H9 (cell line): ENCODE measurements around the gene TMA16. TPM values are rescaled to one million over a fixed set of nuclear protein-coding genes. Genes with fewer than 3 reads are reported as not detected.

Source experiments
- DNase-seq: peaks from one replicate; pipeline ENCODE4 v3.0.0-alpha.2; 2017
- H2AFZ ChIP-seq: one replicate; pipeline ENCODE4 v1.6.1; 2013; ENCODE audit warnings: mild to moderate bottlenecking, low read length, control low read depth, moderate library complexity
- H2AK5ac ChIP-seq: 2 replicates; pipeline ENCODE4 v1.6.1; 2013; ENCODE audit warnings: low read length, control low read depth, mixed read lengths; ENCODE audit not compliant: insufficient read length
- H2BK120ac ChIP-seq: one replicate; pipeline ENCODE4 v1.6.1; 2013; ENCODE audit warnings: low read depth, mild to moderate bottlenecking, low read length, control low read depth, inconsistent platforms; ENCODE audit not compliant: poor library complexity, severe bottlenecking
- H2BK12ac ChIP-seq: 2 replicates; pipeline ENCODE4 v1.6.1; 2013; ENCODE audit warnings: low read length, control low read depth, mixed read lengths, low read depth; ENCODE audit not compliant: insufficient read length
- H2BK15ac ChIP-seq: 2 replicates; pipeline ENCODE4 v1.6.1; 2013; ENCODE audit warnings: low read depth, low read length, control low read depth
- H2BK20ac ChIP-seq: one replicate; pipeline ENCODE4 v1.6.1; 2013; ENCODE audit warnings: low read depth, mild to moderate bottlenecking, low read length, control low read depth, inconsistent platforms; ENCODE audit not compliant: poor library complexity, severe bottlenecking
- H2BK5ac ChIP-seq: 2 replicates; pipeline ENCODE4 v1.6.1; 2013; ENCODE audit warnings: low read length, control low read depth, mixed read lengths; ENCODE audit not compliant: insufficient read length
- H3K14ac ChIP-seq: 2 replicates; pipeline ENCODE4 v1.6.1; 2013; ENCODE audit warnings: low read length, control low read depth; ENCODE audit not compliant: insufficient read depth
- H3K18ac ChIP-seq: 2 replicates; pipeline ENCODE4 v1.6.1; 2013; ENCODE audit warnings: low read depth, mild to moderate bottlenecking, mixed read lengths, low read length, control low read depth; ENCODE audit not compliant: insufficient read length
- H3K23ac ChIP-seq: 2 replicates; pipeline ENCODE4 v1.6.1; 2013; ENCODE audit warnings: low read length, control low read depth, mixed read lengths, low read depth; ENCODE audit not compliant: insufficient read length
- H3K23me2 ChIP-seq: 2 replicates; pipeline ENCODE4 v1.6.1; 2013; ENCODE audit warnings: low read depth, mild to moderate bottlenecking, mixed read lengths, low read length, control low read depth; ENCODE audit not compliant: insufficient read length, poor library complexity, severe bottlenecking
- H3K27ac ChIP-seq: 2 replicates; pipeline ENCODE4 v1.5.1; 2013; ENCODE audit warnings: low read length, control low read depth, mixed read lengths, low read depth; ENCODE audit not compliant: insufficient read length
- H3K27me3 ChIP-seq: 2 replicates; pipeline ENCODE4 v1.6.1; 2013; ENCODE audit warnings: low read length, control low read depth, inconsistent platforms; ENCODE audit not compliant: insufficient read depth
- H3K4ac ChIP-seq: 2 replicates; pipeline ENCODE4 v1.6.1; 2013; ENCODE audit warnings: low read depth, mild to moderate bottlenecking, control low read depth, inconsistent platforms, low read length, moderate library complexity
- H3K4me1 ChIP-seq: 2 replicates; pipeline ENCODE4 v1.6.1; 2013; ENCODE audit warnings: low read length, control low read depth, inconsistent platforms; ENCODE audit not compliant: insufficient read depth
- H3K4me2 ChIP-seq: 2 replicates; pipeline ENCODE4 v1.6.1; 2013; ENCODE audit warnings: low read length, control low read depth, mixed read lengths; ENCODE audit not compliant: insufficient read length, insufficient read depth
- H3K56ac ChIP-seq: 2 replicates; pipeline ENCODE4 v1.6.1; 2013; ENCODE audit warnings: low read depth, mild to moderate bottlenecking, mixed read lengths, low read length, control low read depth; ENCODE audit not compliant: insufficient read length
- H3K79me1 ChIP-seq: 2 replicates; pipeline ENCODE4 v1.6.1; 2013; ENCODE audit warnings: low read depth, mild to moderate bottlenecking, moderate library complexity, low read length, control low read depth, inconsistent platforms; ENCODE audit not compliant: insufficient read depth, poor library complexity, severe bottlenecking
- H3K79me2 ChIP-seq: 2 replicates; pipeline ENCODE4 v1.6.1; 2013; ENCODE audit warnings: low read length, control low read depth, inconsistent platforms; ENCODE audit not compliant: insufficient read depth
- H3K9ac ChIP-seq: 2 replicates; pipeline ENCODE4 v1.6.1; 2013; ENCODE audit warnings: low read length, control low read depth, mixed read lengths; ENCODE audit not compliant: insufficient read length; ENCODE audit errors: extremely low read depth
- H3K9me3 ChIP-seq: one replicate; pipeline ENCODE4 v1.6.1; 2013; ENCODE audit warnings: low read depth, low read length, inconsistent platforms; ENCODE audit not compliant: control insufficient read depth
- H3T11ph ChIP-seq: one replicate; pipeline ENCODE4 v1.6.1; 2013; ENCODE audit warnings: mild to moderate bottlenecking, low read length, control low read depth, inconsistent platforms
- H4K20me1 ChIP-seq: one replicate; pipeline ENCODE4 v1.6.1; 2013; ENCODE audit not compliant: control insufficient read depth, insufficient read length, insufficient read depth
- H4K5ac ChIP-seq: 2 replicates; pipeline ENCODE4 v1.6.1; 2013; ENCODE audit warnings: low read depth, mild to moderate bottlenecking, mixed read lengths, low read length, control low read depth; ENCODE audit not compliant: insufficient read length
- H4K8ac ChIP-seq: replicated peaks from 2 replicates; pipeline ENCODE4 v1.6.1; 2013; ENCODE audit warnings: low read length, control low read depth, mixed read lengths, low read depth; ENCODE audit not compliant: insufficient read length
- H4K91ac ChIP-seq: 2 replicates; pipeline ENCODE4 v1.6.1; 2013; ENCODE audit warnings: low read depth, mild to moderate bottlenecking, moderate library complexity, mixed read lengths, low read length, control low read depth; ENCODE audit not compliant: insufficient read length
- H3K27ac Mint-ChIP-seq, 3 experiments: 2 replicates in 2 of 3; 3 replicates in 1 of 3; pipeline ENCODE4 v1.8.0; 2020 to 2021; ENCODE audit warnings: mixed read lengths in 3 of 3, mild to moderate bottlenecking in 1 of 3, moderate library complexity in 1 of 3
- H3K27me3 Mint-ChIP-seq: 2 replicates; pipeline ENCODE4 v1.8.0; 2021; ENCODE audit warnings: low read depth, mild to moderate bottlenecking, moderate library complexity, mixed read lengths
- H3K36me3 Mint-ChIP-seq, 3 experiments: 2 replicates in 2 of 3; 3 replicates in 1 of 3; pipeline ENCODE4 v1.8.0; 2020 to 2021; ENCODE audit warnings: low read depth in 3 of 3, mixed read lengths in 3 of 3; ENCODE audit not compliant: insufficient read depth in 1 of 3
- H3K4me1 Mint-ChIP-seq, 2 experiments: 2 replicates each; pipeline ENCODE4 v1.8.0; 2020; ENCODE audit warnings: mixed read lengths in 2 of 2
- H3K4me3 Mint-ChIP-seq, 2 experiments: 2 replicates in 1 of 2; 3 replicates in 1 of 2; pipeline ENCODE4 v1.8.0; 2020 to 2021; ENCODE audit warnings: mild to moderate bottlenecking in 2 of 2, mixed read lengths in 2 of 2, moderate library complexity in 1 of 2
- H3K9me3 Mint-ChIP-seq, 2 experiments: 2 replicates in 1 of 2; 3 replicates in 1 of 2; pipeline ENCODE4 v1.8.0; 2020; ENCODE audit warnings: mild to moderate bottlenecking in 2 of 2, mixed read lengths in 2 of 2, moderate library complexity in 1 of 2
- CTCF ChIP-seq: fragments of 200-600 bp; sonication (generic); conservative IDR thresholded peaks from 3 replicates; pipeline ENCODE4 v1.8.0; 2021; ENCODE audit warnings: antibody characterized with exemption, mild to moderate bottlenecking
- WGBS: extraction: QIAGEN DNeasy Blood & Tissue Kit; methylation state at CpG from one replicate; pipeline ENCODE4 v1.1.7; 2013; ENCODE audit warnings: missing lambda C conversion rate, low lambda C conversion rate, mixed read lengths; ENCODE audit not compliant: insufficient read length; ENCODE audit errors: extremely low coverage; 5-methylcytosine and 5-hydroxymethylcytosine counted together
- total RNA-seq: library from RNA; stranded (reverse); gene quantifications from 2 replicates; pipeline ENCODE4 v1.2.1, GENCODE V29; 2021

The TMA16 gene
- total RNA-seq, 1 experiment from 2014 or later, result 61.3 TPM

- Mint-ChIP-seq H3K27ac (no peak overlapping the region), H3K4me3 (no peak overlapping the region), H3K36me3 (no peaks in the 10 kb centered on the region), H3K9me3 (no peaks in the 10 kb centered on the region), H3K4me1 (no peaks in the 10 kb centered on the region), H3K27me3 (no peaks in the 10 kb centered on the region; the same call in none of the 2 replicates)
- Histone ChIP-seq H3K23me2 (no peaks in the 10 kb centered on the region), H3K4me1 (no peaks in the 10 kb centered on the region), H4K91ac (no peak overlapping the region), H3K27ac (no peak overlapping the region), H2BK20ac (no peak overlapping the region), H3K9ac (no peak overlapping the region), H4K8ac (no peak overlapping the region), H3K79me1 (no peaks in the 10 kb centered on the region), H3K4me2 (no peak overlapping the region), H2AK5ac (no peak overlapping the region), H3T11ph (no peak overlapping the region), H3K27me3 (no peaks in the 10 kb centered on the region), H2BK12ac (no peak overlapping the region), H2BK5ac (no peak overlapping the region), H2BK15ac (no peak overlapping the region), H3K18ac (no peak overlapping the region), H3K79me2 (no peaks in the 10 kb centered on the region), H3K23ac (no peak overlapping the region), H2BK120ac (no peak overlapping the region), H2AFZ (no peak overlapping the region), H3K9me3 (no peaks in the 10 kb centered on the region), H3K56ac (no peak overlapping the region), H3K14ac (no peak overlapping the region), H4K20me1 (no peaks in the 10 kb centered on the region), H4K5ac (no peak overlapping the region), H3K4ac (no peak overlapping the region)
- TF ChIP-seq CTCF, result no peak
- no peak for DNase-seq
- WGBS, result no CpG with 5 or more reads among the region's 14 CpGs
These were observed 21.4 kb upstream of the TMA16 start for GRCh38 chr4:163473130-163473529.
